ENCODE measurements around the gene RPS4Y2. TPM values are rescaled to one million over a fixed set of nuclear protein-coding genes. Genes with fewer than 3 reads are reported as not detected.

RPS4Y2 gene
- total and polyA plus RNA-seq, 2 donors (not counting 1 experiment from before 2014, with no cell fraction given): 0.49 TPM; not detected in 1

DNA sequence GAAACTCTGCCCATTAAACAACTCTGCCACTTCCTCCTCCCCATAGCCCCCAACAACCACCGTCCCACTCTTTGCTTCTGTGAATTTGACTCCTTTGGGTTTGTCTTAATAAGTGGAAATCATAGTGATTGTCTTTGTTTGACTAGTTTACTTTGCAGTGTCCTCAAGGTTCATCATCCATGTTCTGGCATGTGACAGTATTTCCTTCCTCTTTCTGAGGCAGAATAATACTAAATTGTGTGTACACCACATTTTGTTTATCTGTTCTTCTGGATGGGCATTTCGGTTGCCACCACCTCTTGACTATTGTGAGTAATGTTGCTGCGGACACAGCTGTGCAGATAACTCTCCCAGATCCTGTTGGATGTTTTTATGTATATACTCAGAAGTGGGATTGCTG lies 14.8 kb downstream of the RPS4Y2 start:
- WGBS (ENCODE audit: insufficient coverage): 60% methylated on average over 1 of the region's 3 CpGs
- CTCF ChIA-PET: no interaction called here

DNA sequence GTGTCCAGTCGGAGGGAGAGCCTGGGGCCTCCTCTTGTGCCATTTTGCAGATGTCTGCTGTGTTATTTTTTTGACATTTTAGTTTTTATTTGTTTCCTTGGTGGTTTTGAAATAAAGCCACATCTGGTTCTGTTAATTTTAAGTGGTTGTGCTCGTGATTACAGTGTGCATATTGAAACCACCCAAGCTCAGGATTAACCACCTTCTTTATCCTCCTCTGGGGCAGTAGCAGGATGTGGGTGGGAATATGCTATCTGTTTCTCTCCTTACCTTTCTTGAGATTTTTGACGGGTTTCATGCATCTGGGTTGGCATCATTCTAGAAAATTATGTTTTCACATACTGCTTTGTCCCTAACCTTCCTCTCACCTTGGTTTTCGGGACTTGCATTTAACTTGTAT lies 20.2 kb downstream of the RPS4Y2 start:
- H3K4me3 Mint-ChIP-seq: no peak overlapping the region
- Histone ChIP-seq H3K4me1 (ENCODE audit: control insufficient read depth in 2 of 2, insufficient read depth in 2 of 2, low read length in 2 of 2) (peaks cover 0 to 11% of the 10 kb centered on the region in 2 donors), H3K9ac (ENCODE audit: low read length) (no peak overlapping the region), H3K79me2 (ENCODE audit: control insufficient read depth, insufficient read depth, low read length) (no peaks in the 10 kb centered on the region), H3K27me3 (replicated peaks in 1 of 4; ENCODE audit: control extremely low read depth in 1 of 4, control insufficient read depth in 3 of 4, insufficient read depth in 4 of 4, low read length in 3 of 4) (no peaks in the 10 kb centered on the region), H3K4me3 (ENCODE audit: control extremely low read depth in 1 of 5, extremely low read depth in 1 of 5, insufficient read depth in 1 of 5, low read depth in 2 of 5, low read length in 4 of 5) (no peak overlapping the region), H3K9me3 (ENCODE audit: control extremely low read depth in 1 of 3, control insufficient read depth in 2 of 3, insufficient read depth in 1 of 3, low read length in 2 of 3) (peaks cover 0 to 3% (median 0%) of the 10 kb centered on the region in 3 donors), H4K20me1 (ENCODE audit: control insufficient read depth, insufficient read depth, low read length, poor library complexity, severe bottlenecking) (no peaks in the 10 kb centered on the region), H2AFZ (ENCODE audit: insufficient read depth, low read depth, low read length, poor library complexity, severe bottlenecking) (no peak overlapping the region), H3K27ac (ENCODE audit: low read length in 2 of 2) (no peak overlapping the region), H3K36me3 (replicated peaks in 1 of 2; ENCODE audit: control extremely low read depth in 1 of 2, control insufficient read depth in 1 of 2, extremely low read depth in 1 of 2, insufficient read depth in 2 of 2, low read length in 1 of 2) (no peaks in the 10 kb centered on the region), H3K4me2 (replicated peaks; ENCODE audit: low read depth, low read length, poor library complexity, severe bottlenecking) (no peak overlapping the region)
- WGBS (ENCODE audit: insufficient coverage): 35% methylated on average over 2 of the region's 4 CpGs
- ChIA-PET POLR2A (no interaction called here), CTCF (no interaction called here)
- no peaks in the 10 kb centered on the region for H3K27me3 Mint-ChIP-seq
- H3K27ac Mint-ChIP-seq: no peak overlapping the region
- no peak for ATAC-seq (ENCODE audit: low read depth)
- peaks cover 29% of the 10 kb centered on the region for H3K4me1 Mint-ChIP-seq
- DNase-seq: no peak
- H3K9me3 Mint-ChIP-seq (ENCODE audit: insufficient read depth): no peaks in the 10 kb centered on the region
- intact Hi-C loops (cut with micrococcal nuclease): no loop called here
- TF ChIP-seq EZH2 (IDR thresholded peaks at IDR 0.05; ENCODE audit: borderline replicate concordance, insufficient read depth, low read depth, low read length, poor library complexity, severe bottlenecking): no peak
- TF ChIP-seq, protein P1, sequence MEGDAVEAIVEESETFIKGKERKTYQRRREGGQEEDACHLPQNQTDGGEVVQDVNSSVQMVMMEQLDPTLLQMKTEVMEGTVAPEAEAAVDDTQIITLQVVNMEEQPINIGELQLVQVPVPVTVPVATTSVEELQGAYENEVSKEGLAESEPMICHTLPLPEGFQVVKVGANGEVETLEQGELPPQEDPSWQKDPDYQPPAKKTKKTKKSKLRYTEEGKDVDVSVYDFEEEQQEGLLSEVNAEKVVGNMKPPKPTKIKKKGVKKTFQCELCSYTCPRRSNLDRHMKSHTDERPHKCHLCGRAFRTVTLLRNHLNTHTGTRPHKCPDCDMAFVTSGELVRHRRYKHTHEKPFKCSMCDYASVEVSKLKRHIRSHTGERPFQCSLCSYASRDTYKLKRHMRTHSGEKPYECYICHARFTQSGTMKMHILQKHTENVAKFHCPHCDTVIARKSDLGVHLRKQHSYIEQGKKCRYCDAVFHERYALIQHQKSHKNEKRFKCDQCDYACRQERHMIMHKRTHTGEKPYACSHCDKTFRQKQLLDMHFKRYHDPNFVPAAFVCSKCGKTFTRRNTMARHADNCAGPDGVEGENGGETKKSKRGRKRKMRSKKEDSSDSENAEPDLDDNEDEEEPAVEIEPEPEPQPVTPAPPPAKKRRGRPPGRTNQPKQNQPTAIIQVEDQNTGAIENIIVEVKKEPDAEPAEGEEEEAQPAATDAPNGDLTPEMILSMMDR (IDR thresholded peaks at IDR 0.05): no peak

More for the DNA sequence above, 14.8 kb downstream of the RPS4Y2 start:
- Histone ChIP-seq H3K4me1 (ENCODE audit: control insufficient read depth in 2 of 2, insufficient read depth in 2 of 2, low read length in 2 of 2) (peaks cover 0 to 53% of the 10 kb centered on the region in 2 donors), H3K4me2 (replicated peaks; ENCODE audit: low read depth, low read length, poor library complexity, severe bottlenecking) (no peak overlapping the region), H3K27ac (ENCODE audit: low read length in 2 of 2) (peak overlapping the region in 1 of 2 donors; percentile 66), H3K79me2 (ENCODE audit: control insufficient read depth, insufficient read depth, low read length) (no peaks in the 10 kb centered on the region), H3K4me3 (ENCODE audit: control extremely low read depth in 1 of 5, extremely low read depth in 1 of 5, insufficient read depth in 1 of 5, low read depth in 2 of 5, low read length in 4 of 5) (no peak overlapping the region), H4K20me1 (ENCODE audit: control insufficient read depth, insufficient read depth, low read length, poor library complexity, severe bottlenecking) (no peaks in the 10 kb centered on the region), H3K9ac (ENCODE audit: low read length) (no peak overlapping the region), H3K27me3 (replicated peaks in 1 of 4; ENCODE audit: control extremely low read depth in 1 of 4, control insufficient read depth in 3 of 4, insufficient read depth in 4 of 4, low read length in 3 of 4) (no peaks in the 10 kb centered on the region), H3K9me3 (ENCODE audit: control extremely low read depth in 1 of 3, control insufficient read depth in 2 of 3, insufficient read depth in 1 of 3, low read length in 2 of 3) (peaks cover 0 to 3% (median 0%) of the 10 kb centered on the region in 3 donors), H2AFZ (ENCODE audit: insufficient read depth, low read depth, low read length, poor library complexity, severe bottlenecking) (no peak overlapping the region), H3K36me3 (replicated peaks in 1 of 2; ENCODE audit: control extremely low read depth in 1 of 2, control insufficient read depth in 1 of 2, extremely low read depth in 1 of 2, insufficient read depth in 2 of 2, low read length in 1 of 2) (no peaks in the 10 kb centered on the region)
- TF ChIP-seq, protein P1 (IDR thresholded peaks at IDR 0.05): no peak
- intact Hi-C loops (cut with micrococcal nuclease): no loop called here
- Mint-ChIP-seq H3K4me3 (peak overlapping the region; percentile 62), H3K27ac (peak overlapping the region; percentile 91), H3K9me3 (ENCODE audit: insufficient read depth) (peaks cover 4% of the 10 kb centered on the region), H3K4me1 (peaks cover 59% of the 10 kb centered on the region), H3K27me3 (no peaks in the 10 kb centered on the region)
- DNase-seq (peak; percentile 58), ATAC-seq (ENCODE audit: low read depth) (peak; percentile 51)
- POLR2A ChIA-PET: no interaction called here
